Measurements from ENCODE around the gene METTL26.

Gene METTL26

GRCh38 chr16:586645-587590, 49.2 kb downstream of the METTL26 start:
- no peak for DNase-seq (ENCODE audit: extremely low read depth in 1 of 2, low read depth in 1 of 2)

DNA sequence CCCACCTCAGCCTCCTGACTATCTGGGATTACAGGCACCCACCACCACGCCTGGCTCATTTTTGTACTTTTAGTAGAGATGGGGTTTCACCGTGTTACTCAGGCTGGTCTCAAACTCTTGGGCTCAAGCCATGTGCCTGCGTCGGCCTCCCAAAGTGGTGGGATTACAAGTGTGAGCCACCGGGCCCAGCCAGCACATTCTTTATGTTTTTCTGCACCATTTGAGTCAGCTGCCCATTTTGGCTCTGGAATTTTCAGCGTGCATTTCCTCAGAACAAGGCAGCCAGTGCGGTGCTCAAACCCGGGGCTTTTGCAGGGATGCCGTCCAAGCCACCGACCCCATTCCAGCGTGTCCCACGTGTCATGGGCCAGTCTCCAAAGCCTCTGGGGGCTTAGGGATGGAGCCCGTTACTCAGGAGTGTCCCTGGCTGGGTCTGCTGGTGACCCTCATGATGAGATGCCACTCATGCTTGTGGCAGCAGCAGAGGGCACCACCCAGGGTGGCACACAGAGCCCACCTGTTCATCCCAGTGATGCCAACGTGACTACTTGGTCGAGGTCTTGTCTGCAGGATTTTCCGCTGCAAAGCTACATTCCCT, 50.0 kb downstream of the METTL26 start:
- DNase-seq (ENCODE audit: extremely low read depth in 1 of 2, low read depth in 1 of 2) = no peak

- DNase-seq (ENCODE audit: extremely low read depth in 1 of 2, low read depth in 1 of 2) = no peak
Observed at GRCh38 chr16:585351-585750, 50.8 kb downstream of the METTL26 start.
